ENCODE results near the gene PC. TPM values are rescaled to one million over a fixed set of nuclear protein-coding genes. Genes with fewer than 3 reads are reported as not detected.

PC gene
- total and polyA plus RNA-seq, 9 of the 15 experiments (the other 6 are each of a cell fraction or from before 2014, with no cell fraction given): 0.94 to 38.0 (median 8.7) TPM

DNA sequence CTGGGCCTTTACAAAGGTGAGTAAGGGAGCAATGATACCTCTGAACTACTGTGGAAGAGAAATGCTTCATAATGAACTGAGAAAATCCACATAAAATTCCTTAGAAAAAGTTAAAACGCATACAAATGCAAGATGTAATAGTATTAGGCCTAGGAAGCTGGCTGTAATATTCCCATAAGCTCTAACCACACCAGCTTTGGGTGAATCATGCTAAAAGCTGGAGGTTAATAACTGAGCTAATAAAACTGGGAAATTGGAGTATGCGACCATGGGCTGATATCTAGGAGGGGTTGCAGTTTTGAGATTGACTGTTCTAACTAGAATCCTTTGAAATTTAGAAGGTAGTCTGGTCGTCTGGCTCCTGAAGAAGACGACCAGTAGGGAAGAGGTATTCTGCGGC is 143.5 kb downstream of the PC start:
- no peak for ATAC-seq
- H3K9ac ChIP-seq (ENCODE audit: insufficient read depth in 1 of 2, low read depth in 2 of 2, low read length in 2 of 2): no peak overlapping the region
- no peak overlapping the region for H3K27ac ChIP-seq (ENCODE audit: extremely low read depth, low read depth, low read length)
- WGBS (ENCODE audit: insufficient coverage, low coverage, missing lambda C conversion rate): 46% methylated on average over 5 of the region's 5 CpGs
- no peaks in the 10 kb centered on the region; the same call in 2 of the 3 replicates for H3K36me3 ChIP-seq (ENCODE audit: control insufficient read depth, insufficient read depth, low read length)
- no peaks in the 10 kb centered on the region for H4K20me1 ChIP-seq (replicated peaks; ENCODE audit: control insufficient read depth, insufficient read depth, low read length)
- H3K4me3 ChIP-seq: no peak overlapping the region
- no peak overlapping the region for H2AFZ ChIP-seq (ENCODE audit: low read depth, low read length)
- no peak for FAIRE-seq
- H3K4me2 ChIP-seq (ENCODE audit: insufficient read depth, low read length): no peak overlapping the region
- ChIA-PET POLR2A (no interaction called here), CTCF (ENCODE audit: low intra/inter-chr PET ratio) (no interaction called here)
- in situ Hi-C loops (cut with MboI): loop anchor here (10.0 kb wide), 1 partner anchor 260 kb away; no protein-coding TSS in a partner anchor
- no peaks in the 10 kb centered on the region for H3K79me2 ChIP-seq (ENCODE audit: control insufficient read depth, insufficient read depth, low read length)
- no peaks in the 10 kb centered on the region for H3K9me3 ChIP-seq (replicated peaks; ENCODE audit: control insufficient read depth, insufficient read depth, low read depth, low read length)
- H3K4me1 ChIP-seq (replicated peaks in 1 of 2; ENCODE audit: control insufficient read depth in 2 of 2, insufficient read depth in 2 of 2, low read length in 2 of 2): no peaks in the 10 kb centered on the region
- no TSS peak for BruUV-seq (replicated peaks)
- intact Hi-C loops (cut with micrococcal nuclease): no loop called here
- H3K27me3 ChIP-seq (ENCODE audit: control insufficient read depth in 2 of 2, insufficient read depth in 2 of 2, low read length in 2 of 2): no peaks in the 10 kb centered on the region
- no peaks in the 10 kb centered on the region for H3K9me1 ChIP-seq (ENCODE audit: control insufficient read depth, insufficient read depth, low read length)
- TF ChIP-seq ETV5 (CRISPR knock-in tag; IDR thresholded peaks at IDR 0.05; ENCODE audit: low read depth) (no peak), ZNF584 (CRISPR knock-in tag; IDR thresholded peaks at IDR 0.05; ENCODE audit: low read depth) (no peak), POLR2B (IDR thresholded peaks at IDR 0.05; ENCODE audit: low read depth, partially characterized antibody) (no peak), CBX8 (IDR thresholded peaks at IDR 0.05; ENCODE audit: borderline replicate concordance, extremely low read depth, low read depth, low read length, poor library complexity, severe bottlenecking) (no peak), ZNF316 (IDR thresholded peaks at IDR 0.05) (no peak), RCOR1 (IDR thresholded peaks at IDR 0.05; ENCODE audit: borderline replicate concordance in 1 of 2, low read depth in 2 of 2, low read length in 2 of 2) (no peak), PYGO2 (tag; IDR thresholded peaks at IDR 0.05) (no peak), TARDBP (IDR thresholded peaks at IDR 0.05) (no peak), BRF1 (IDR thresholded peaks at IDR 0.05; ENCODE audit: borderline replicate concordance, extremely low read depth, insufficient read length) (no peak)
- TF ChIP-seq, protein P1, sequence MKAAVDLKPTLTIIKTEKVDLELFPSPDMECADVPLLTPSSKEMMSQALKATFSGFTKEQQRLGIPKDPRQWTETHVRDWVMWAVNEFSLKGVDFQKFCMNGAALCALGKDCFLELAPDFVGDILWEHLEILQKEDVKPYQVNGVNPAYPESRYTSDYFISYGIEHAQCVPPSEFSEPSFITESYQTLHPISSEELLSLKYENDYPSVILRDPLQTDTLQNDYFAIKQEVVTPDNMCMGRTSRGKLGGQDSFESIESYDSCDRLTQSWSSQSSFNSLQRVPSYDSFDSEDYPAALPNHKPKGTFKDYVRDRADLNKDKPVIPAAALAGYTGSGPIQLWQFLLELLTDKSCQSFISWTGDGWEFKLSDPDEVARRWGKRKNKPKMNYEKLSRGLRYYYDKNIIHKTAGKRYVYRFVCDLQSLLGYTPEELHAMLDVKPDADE (conservative IDR thresholded peaks at IDR 0.05; ENCODE audit: control insufficient read depth, low read depth, low read length): no peak
- TF ChIP-seq, protein P2, sequence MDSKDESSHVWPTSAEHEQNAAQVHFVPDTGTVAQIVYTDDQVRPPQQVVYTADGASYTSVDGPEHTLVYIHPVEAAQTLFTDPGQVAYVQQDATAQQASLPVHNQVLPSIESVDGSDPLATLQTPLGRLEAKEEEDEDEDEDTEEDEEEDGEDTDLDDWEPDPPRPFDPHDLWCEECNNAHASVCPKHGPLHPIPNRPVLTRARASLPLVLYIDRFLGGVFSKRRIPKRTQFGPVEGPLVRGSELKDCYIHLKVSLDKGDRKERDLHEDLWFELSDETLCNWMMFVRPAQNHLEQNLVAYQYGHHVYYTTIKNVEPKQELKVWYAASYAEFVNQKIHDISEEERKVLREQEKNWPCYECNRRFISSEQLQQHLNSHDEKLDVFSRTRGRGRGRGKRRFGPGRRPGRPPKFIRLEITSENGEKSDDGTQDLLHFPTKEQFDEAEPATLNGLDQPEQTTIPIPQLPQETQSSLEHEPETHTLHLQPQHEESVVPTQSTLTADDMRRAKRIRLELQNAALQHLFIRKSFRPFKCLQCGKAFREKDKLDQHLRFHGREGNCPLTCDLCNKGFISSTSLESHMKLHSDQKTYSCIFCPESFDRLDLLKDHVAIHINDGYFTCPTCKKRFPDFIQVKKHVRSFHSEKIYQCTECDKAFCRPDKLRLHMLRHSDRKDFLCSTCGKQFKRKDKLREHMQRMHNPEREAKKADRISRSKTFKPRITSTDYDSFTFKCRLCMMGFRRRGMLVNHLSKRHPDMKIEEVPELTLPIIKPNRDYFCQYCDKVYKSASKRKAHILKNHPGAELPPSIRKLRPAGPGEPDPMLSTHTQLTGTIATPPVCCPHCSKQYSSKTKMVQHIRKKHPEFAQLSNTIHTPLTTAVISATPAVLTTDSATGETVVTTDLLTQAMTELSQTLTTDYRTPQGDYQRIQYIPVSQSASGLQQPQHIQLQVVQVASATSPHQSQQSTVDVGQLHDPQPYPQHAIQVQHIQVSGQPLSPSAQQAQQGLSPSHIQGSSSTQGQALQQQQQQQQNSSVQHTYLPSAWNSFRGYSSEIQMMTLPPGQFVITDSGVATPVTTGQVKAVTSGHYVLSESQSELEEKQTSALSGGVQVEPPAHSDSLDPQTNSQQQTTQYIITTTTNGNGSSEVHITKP (IDR thresholded peaks at IDR 0.05; ENCODE audit: partially characterized antibody): no peak
- no peak for DNase-seq (ENCODE audit: extremely low read depth in 1 of 4, low spot score in 3 of 4)
